GM18858 (cell line): ENCODE data around the gene GOLPH3L.
"Not testable (repeated sequence)": the region's sequence is repeated elsewhere in the genome, so short reads cannot be mapped to it uniquely, and the experiment has no call there.

Source experiments
- ATAC-seq: cut with Tn5 transposase; IDR thresholded peaks from one replicate; pipeline ENCODE4 v1.9.1; 2021; ENCODE audit not compliant: unreplicated experiment

Gene GOLPH3L

DNA sequence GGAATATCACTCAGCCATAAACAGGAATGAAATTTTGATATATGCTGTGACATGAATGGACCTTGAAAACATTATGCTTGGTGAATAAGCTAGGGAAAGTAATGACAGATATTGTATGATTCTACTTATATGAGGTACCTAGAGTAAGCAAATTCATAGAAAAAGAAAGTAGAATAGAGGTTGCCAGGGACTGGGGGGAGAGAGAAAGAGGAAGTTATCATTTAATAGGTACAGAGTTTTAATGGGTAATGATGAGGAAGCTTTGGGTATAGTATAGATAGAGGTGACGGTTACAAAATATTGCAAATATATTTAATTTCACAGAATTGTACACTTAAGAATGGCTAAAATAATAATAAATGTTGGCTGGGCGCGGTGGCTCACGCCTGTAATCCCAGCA, 36.4 kb downstream of the GOLPH3L start:
- ATAC-seq: no peak

GRCh38 chr1:150657064-150657463, 39.9 kb downstream of the GOLPH3L start:
- not testable (repeated sequence) for ATAC-seq

GRCh38 chr1:150654635-150655034, 42.3 kb downstream of the GOLPH3L start:
- not testable (repeated sequence) for ATAC-seq

DNA sequence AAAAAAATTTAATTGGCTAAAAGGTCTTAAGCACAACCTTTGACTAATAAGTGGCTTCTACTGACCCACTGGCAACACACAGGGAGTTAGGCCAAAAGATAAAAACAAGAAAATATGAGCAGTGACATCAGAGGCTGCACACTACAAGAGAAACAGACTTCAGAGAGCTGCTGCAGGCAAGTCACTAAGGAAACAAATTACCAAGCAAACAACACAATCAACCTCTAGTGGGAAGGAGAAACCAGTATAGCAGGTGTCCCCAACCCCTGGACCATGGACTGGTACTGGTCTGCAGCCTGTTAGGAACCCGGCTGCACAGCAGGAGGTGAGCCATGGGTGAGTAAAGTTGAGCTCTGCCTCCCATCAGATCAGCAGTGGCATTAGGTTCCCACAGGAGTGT, 46.8 kb downstream of the GOLPH3L start:
- ATAC-seq: no peak

DNA sequence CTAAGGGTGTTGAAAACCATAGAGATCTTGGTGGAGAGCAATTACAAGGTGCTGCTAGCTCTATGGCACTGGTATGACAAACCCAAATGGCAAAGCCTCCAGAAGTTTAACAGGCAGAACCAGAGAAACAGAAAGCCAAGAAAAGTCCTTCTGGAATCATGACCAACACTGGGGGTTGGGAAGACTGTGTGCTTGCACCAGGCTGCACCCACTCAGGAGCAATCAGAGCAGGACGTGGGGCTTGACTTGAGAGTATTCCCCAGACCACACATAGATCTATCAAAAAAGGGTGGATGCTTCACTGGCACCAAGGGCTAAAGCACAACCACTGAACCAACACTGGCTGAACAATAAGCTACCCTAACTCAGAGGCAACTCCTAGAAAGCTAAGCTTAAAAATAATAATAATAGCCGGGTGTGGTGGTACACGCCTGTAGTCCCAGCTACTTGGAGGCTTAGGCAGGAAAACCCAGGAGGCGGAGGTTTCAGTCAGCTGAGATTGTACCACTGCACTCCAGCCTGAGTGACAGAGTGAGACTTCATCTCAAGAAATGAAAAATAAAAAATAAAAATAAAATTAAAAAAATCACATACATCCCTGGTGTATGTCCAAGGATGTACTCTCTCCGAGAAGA, 47.4 kb downstream of the GOLPH3L start:
- no peak for ATAC-seq

DNA sequence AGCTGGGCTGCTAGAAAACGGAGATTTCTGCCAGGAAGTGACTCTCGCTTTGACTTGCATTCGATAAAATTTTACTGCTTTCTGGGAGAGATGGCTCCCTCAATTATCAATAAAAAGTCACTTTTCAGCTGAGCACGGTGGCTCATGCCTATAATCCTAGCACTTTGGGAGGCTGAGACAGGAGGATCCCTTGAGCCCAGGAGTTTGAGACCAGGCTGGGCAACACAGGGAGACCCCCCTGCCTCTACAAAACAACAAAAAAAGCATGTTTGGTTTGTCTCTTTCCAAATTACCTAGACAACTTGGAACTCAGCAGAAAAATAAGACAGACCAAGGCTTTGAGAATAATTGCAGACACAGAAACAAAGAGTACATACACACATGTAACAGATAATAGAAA, 54.7 kb downstream of the GOLPH3L start:
- no peak for ATAC-seq

DNA sequence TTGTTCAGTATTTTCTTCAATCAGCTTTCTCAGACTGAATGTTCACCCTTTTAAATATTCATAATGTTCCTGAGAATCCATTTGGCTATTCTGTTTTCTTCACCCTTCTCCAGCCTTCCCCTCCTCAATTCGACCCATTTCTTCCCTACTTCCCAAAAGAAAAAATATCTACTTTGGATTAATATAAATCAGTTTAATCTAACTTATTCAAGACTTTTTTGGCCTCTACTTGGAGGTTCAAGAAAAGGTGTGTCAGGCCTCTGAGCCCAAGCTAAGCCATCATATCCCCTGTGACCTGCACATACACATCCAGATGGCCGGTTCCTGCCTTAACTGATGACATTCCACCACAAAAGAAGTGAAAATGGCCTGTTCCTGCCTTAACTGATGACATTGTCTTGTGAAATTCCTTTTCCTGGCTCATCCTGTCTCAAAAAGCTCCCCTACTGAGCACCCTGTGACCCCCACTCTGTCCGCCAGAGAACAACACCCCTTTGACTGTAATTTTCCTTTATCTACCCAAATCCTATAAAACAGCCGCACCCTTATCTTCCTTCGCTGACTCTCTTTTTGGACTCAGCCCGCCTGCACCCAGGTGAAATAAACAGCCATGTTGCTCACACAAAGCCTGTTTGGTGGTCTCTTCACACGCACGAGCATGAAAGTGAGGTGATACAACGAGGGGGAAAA, 55.7 kb downstream of the GOLPH3L start:
- ATAC-seq: not testable (repeated sequence)

- ATAC-seq: not testable (repeated sequence)
Observed at GRCh38 chr1:150638430-150638829, 58.5 kb downstream of the GOLPH3L start.

- not testable (repeated sequence) for ATAC-seq
Observed at GRCh38 chr1:150634839-150635622, 61.9 kb downstream of the GOLPH3L start.

DNA sequence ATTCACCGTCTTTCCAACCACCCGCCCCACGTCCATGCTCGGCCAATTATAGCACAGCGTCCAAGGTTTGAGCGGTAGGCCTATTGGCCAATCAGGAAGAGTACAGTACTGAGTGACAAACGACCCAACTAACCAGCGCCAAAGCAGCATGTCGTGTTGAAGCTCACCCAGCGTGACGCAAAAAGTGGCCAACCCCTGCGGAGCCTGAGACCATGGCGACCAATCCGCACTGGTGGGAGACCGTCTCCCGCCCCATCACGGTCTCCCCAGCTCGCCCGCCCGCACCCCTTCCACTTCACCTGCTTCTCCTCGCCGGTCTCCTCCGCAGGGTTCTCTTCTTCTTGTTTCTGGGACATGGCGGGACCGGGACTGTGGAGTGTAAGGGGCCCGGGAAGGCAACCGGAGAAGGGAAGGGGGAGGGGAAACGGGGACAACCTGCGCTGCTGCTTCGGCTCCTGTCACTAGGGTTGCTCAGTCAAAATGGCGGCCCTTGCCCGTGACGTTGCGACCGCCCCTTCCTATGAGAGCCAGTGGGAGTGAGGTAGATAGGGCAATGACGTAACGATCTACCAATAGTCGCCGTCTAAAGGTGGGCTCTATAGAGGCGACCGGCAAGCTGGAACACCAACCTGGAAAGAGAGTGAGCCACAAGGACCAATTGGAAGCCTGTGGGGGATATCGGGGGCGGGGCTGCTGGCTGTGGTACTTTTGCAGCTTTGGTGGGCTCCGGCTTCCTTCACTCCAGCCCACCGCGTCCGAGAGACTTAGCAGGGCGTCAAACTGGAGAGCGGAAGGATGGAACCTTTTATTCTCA, 67.6 kb downstream of the GOLPH3L start, which contains the start of gene ENSA:
TSS of gene ENSA (minus strand) at position 498 of the 814 bp plus-strand sequence. CDS start at position 356, 142 bp downstream.
- peak; percentile 81 for ATAC-seq

DNA sequence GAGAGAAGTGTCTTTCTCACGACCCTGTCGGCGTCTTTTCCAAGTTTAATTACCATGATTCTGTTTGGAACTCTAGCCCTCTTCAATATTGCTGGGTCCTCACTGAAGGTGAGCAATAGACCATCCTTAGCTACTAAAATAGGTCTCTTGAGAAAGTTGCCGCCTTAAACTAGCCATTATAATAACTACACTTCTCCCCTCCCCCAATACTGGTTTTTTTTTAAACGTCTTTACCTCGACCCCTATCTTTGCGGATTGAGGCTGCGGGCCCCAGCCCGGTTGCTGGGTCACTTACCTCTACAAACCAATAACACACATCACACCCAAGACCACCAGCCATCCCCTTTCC, 68.2 kb downstream of the GOLPH3L start:
- ATAC-seq: no peak

DNA sequence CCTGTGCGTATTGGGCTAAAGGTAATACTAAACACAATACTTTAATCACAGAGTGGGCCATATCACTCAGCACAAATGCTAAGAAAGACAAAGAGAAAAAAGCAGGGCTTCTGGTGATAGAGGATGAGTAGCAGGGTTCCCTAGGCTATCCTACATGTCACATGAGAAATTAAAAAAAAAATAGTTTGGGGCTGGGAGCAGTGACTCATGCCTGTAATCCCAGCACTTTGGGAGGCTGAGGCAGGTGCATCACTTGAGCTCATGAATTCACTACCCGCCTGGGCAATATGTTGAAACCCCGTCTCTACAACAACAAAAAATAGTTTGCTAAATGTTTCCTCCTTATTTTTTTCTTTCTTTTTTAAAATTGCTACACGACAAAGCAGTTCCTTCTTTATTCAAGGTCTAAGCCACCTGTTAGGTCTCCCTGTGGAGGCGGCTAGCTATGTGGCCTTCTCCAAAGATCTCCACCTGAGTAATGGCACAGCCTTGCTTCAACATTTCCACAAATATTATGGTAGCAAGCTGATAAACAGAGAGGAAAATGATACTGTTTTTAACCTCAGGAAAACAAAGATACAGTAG, 69.0 kb downstream of the GOLPH3L start:
- ATAC-seq: no peak

DNA sequence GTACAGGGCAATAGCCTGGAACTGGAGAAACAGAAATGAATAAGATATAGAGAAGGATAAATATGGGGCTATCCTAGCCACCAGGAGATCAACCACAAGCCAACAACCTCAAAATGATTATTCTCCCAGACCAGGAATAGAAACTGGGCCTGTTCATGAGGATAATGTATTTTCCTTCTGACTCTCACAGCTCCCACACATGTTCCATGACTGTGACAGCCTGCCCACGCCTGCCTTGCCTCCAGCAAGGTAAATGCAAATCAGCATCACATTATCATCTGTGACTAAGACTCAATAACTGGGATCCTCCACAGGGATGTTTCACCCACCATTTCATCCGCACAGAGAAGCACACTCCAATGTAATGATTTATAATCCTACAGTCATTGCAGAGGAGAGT, 70.8 kb downstream of the GOLPH3L start:
- no peak for ATAC-seq

DNA sequence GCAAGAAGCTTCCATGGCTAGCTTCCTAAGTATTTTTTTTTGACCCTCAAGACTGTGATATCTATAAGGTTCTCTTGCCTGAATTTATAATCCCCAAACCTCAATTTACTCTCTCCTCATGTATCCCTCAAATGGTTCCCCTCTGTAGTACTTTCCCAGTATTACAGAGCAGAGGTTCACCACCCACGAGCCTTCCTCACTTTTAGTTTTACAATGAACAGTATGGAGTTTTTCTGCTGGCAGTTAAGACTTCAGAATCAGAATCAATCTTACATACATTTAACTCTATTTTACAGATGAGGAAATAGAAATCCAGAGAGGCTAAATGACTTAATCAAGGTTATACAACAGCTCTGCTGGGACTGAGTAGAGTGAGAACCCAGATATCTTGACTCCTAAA, 72.4 kb downstream of the GOLPH3L start:
- ATAC-seq: not testable (repeated sequence)

- ATAC-seq: not testable (repeated sequence)
Observed at GRCh38 chr1:150624134-150624533, 72.8 kb downstream of the GOLPH3L start.

DNA sequence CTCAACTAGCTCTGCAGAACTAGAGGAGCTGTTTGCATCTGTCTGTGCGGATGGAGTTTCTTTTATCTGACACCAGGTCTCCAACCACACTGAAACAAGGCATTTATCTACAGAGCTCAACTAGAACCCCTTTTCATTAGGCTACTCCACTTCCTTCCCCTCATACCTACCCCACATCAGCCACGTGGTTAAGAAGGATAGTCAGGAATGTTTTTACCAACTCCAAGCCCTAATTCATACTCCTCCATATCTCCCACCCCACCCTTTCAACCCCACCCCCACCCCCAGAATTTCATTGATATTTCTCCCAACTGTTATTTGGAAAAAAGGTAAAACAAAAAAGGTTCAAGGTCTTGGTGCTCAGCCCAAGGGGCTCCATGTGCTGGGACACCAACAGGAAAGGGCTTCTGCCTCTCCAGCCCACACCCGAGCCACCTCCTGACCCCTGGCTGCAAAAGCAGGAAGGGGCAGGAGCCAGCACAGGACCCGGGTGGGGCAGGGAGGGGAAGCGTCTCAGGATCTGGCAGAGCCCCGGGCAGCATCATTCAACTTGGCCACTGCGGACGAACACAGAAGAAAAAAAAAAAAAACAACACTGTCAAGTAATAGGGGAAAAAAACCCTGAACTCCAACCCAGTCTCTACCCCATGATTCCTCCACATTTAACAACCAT, 74.5 kb downstream of the GOLPH3L start:
- ATAC-seq: no peak

DNA sequence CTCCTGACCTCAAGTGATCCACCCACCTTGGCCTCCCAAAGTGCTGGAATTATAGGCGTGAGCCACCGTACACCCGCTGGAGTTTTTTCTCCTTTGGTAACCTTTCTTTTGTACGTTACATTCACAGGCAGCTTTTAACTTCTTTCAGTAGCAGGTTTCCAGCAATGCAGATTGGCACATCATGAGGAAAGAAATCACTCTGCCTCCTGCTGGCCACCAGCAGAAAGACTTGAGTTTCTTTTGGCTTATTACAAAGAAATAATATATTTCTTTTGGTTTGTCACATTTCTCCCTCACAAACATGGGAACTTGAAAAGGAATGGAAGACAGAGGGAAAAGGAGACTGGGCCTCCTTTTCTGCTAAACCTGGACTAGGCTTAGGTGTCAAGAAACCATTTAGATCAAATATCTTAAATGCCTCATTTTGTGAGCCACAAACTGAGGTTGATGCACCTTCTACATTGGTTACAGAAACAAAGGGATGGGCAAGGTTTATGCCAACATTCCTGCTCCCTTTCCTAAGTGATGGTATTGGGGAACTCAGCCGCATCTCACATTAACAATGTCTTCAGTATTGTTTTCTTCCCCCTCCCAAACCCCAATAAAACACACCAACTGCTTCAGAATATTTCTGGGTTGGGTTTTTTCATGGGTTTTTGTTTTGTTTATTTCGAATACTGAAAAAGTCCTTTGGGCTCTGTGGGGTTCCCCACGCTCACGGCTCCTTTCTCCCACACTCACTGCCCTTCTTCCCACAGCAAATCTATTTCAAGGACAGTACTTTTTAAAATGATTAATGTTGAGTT, 75.3 kb downstream of the GOLPH3L start:
- no peak for ATAC-seq

DNA sequence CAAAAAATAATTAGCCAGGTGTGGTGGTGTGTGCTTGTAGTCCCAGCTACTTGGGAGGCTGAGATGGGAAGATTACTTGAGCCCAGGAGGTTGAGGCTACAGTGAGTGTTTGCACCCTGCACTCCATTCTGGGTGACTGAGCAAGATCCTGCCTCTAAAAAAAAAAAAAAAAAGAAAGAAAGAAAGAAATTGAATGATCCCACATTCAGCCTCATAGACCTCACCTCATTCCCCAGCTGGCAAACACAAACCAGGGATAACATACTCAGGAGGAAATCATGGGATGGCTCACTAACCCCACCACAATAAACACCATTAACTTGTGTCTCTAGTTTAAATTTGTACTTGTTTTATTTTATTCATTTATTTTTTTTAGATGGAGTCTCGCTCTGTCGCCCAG, 76.0 kb downstream of the GOLPH3L start:
- ATAC-seq: no peak
